Measurements from ENCODE around the gene CELF2. TPM values are rescaled to one million over a fixed set of nuclear protein-coding genes. Genes with fewer than 3 reads are reported as not detected.

The CELF2 gene
- total RNA-seq, 4 donors from 2014 or later = 120 to 185 (median 154) TPM

GRCh38 chr10:11110539-11110938 is 92.9 kb downstream of the CELF2 start:
- no peak for TF ChIP-seq CTCF (IDR thresholded peaks at IDR 0.05; ENCODE audit: low read depth)

DNA sequence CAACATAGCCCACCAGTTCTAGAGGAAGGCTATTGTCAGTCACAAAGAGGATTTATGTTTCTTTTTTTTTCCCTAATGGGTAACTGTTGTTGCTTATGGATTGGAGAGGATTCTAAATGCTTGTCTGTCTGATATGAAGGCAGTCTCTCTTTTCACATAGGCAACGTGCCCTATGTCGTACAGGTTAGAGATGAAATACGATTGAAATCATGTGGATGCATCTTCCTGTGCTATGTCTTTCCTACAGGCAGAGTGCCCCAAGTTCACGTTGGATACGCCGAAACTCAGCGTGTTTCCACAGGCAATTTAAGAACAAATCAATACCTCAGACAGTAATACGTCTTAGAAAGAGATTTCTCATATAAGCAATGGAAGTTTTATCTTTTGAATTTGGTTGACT is 93.8 kb downstream of the CELF2 start:
- no peak for TF ChIP-seq CTCF (IDR thresholded peaks at IDR 0.05; ENCODE audit: low read depth)

- TF ChIP-seq CTCF (IDR thresholded peaks at IDR 0.05; ENCODE audit: low read depth) = no peak
Measured at GRCh38 chr10:11112718-11113117, 95.0 kb downstream of the CELF2 start.

- TF ChIP-seq CTCF (IDR thresholded peaks at IDR 0.05; ENCODE audit: low read depth) = no peak
Measured at GRCh38 chr10:11113156-11113555, 95.5 kb downstream of the CELF2 start.

DNA sequence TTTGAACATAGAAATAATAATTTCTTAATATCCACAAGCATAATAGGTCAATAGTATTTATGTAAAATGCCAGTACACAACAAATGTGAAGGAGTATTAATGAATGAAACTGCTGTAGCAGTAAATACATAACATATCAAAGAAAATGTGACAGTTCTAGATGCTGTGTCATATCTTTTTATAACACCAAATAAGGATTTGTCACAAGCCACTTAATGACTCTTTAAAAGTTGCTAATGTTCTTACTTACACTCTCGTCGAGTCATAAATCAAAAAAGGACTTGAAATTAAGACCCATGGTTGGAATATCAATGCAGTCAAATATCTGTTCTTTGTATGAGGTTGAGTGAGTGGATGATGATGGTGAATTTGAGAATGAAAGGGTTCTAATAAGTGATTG is 96.6 kb downstream of the CELF2 start:
- no peak for TF ChIP-seq CTCF (IDR thresholded peaks at IDR 0.05; ENCODE audit: low read depth)

DNA sequence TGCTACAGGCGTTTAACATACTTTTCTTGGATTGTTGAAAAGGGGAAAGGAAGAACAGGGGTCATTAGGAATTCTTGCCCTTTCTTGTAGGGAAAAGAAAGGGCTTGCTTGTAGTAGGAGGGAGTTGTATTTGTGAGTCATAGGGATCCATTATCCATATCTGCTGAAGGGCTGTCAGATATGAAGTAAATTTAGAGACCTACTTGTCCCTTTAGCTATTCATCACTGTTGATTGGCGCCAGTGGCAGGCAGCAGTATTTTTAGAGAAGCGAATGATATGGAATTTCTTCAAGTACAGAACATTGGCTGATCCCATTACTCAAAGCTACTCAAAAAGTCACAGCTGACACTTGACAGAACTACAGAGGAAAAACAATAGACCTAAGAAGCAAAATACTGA is 97.7 kb downstream of the CELF2 start:
- TF ChIP-seq CTCF (IDR thresholded peaks at IDR 0.05; ENCODE audit: low read depth) = no peak

DNA sequence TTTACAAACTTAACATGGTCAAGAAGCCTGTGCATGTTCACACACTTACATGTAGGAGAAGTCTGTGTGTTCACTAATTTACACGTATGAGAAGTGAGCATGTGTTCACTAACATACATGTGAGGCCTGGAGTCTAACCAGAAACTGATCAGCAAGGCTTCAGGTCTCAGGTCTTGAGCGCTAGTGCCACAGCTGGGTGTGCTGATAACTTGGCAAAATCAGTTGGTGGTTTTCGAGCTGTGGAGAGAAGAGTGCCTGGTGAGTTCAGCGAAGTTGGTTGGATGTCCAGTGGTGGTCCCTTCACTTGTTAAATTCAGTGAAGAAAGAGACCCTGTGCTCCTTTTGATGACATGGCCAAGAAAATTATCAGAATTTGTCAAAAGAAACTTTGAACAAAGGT is 98.7 kb downstream of the CELF2 start:
- no peak for TF ChIP-seq CTCF (IDR thresholded peaks at IDR 0.05; ENCODE audit: low read depth)

Measured in subcutaneous adipose tissue (tissue), 4 donors.